NT2/D1 (cell line): ENCODE results near the gene RAB12.

Source experiments
- DNase-seq: peaks from one replicate; pipeline ENCODE4 v3.0.0-alpha.2; 2011; ENCODE audit warnings: low read depth, low spot score
- H3K27me3 ChIP-seq: 2 replicates; pipeline ENCODE4 v1.6.0; 2011; ENCODE audit warnings: mild to moderate bottlenecking; ENCODE audit not compliant: insufficient read length, insufficient read depth
- H3K36me3 ChIP-seq: 2 replicates; pipeline ENCODE4 v1.6.1; 2011; ENCODE audit warnings: mild to moderate bottlenecking, low read length, mixed read lengths; ENCODE audit not compliant: insufficient read depth, insufficient read length
- H3K4me1 ChIP-seq: 2 replicates; pipeline ENCODE4 v1.5.1; 2011; ENCODE audit not compliant: insufficient read depth, insufficient read length
- H3K4me3 ChIP-seq: 2 replicates; pipeline ENCODE4 v1.5.1; 2011; ENCODE audit warnings: low read depth; ENCODE audit not compliant: insufficient read length
- H3K9ac ChIP-seq: 2 replicates; pipeline ENCODE4 v1.6.0; 2011; ENCODE audit warnings: low read depth; ENCODE audit not compliant: insufficient read length
- H3K9me3 ChIP-seq: 2 replicates; pipeline ENCODE4 v1.5.1; 2011; ENCODE audit warnings: mild to moderate bottlenecking, low read length; ENCODE audit not compliant: insufficient read depth
- SUZ12 ChIP-seq: IDR thresholded peaks from 2 replicates; pipeline ENCODE4 v1.6.1; 2011; ENCODE audit not compliant: insufficient read length, insufficient read depth; ENCODE audit errors: extremely low read depth
- YY1 ChIP-seq: IDR thresholded peaks from 2 replicates; pipeline ENCODE4 v1.6.1; 2011; ENCODE audit not compliant: insufficient read length, insufficient read depth
- ZNF274 ChIP-seq: IDR thresholded peaks from 2 replicates; pipeline ENCODE4 v1.6.1; 2011; ENCODE audit warnings: mild to moderate bottlenecking, low read depth, low read length

RAB12 gene

DNA sequence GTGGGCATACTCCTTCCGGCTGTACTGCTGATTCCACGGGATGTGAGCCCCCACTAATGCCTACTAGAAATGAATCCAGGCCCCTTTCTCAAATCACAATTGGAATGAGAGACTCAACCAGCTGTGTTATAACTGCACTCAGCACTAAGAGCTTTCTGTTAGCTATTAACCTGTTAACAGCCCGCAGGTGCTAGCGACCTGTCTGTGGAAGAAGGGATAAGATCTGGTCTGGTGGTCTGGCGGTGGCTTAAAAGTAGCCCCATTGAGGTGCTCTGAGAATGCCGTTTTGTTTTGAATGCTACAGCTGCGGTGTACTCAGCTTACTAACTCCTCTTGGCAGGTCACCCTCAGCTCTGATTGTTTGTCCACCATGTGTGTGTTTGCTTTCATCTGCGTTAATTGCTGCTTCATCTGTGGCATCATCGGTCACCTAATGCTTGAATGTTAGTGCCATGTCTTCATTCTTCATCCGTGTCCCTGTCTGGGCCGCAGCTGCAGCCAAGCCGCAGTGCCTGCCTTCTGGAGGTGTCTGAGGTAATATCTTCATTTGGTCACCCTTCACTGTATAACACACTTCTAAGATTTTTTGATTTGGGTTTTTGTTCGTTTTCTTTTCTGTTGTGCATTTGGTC, 16.3 kb downstream of the RAB12 start:
- TF ChIP-seq ZNF274 (no peak), SUZ12 (no peak), YY1 (no peak)
- Histone ChIP-seq H3K27me3 (no peaks in the 10 kb centered on the region), H3K4me3 (no peak overlapping the region), H3K4me1 (no peaks in the 10 kb centered on the region), H3K9me3 (no peaks in the 10 kb centered on the region; the same call in 1 of the 2 replicates), H3K36me3 (peaks cover 31% of the 10 kb centered on the region), H3K9ac (no peak overlapping the region)
- DNase-seq: no peak

DNA sequence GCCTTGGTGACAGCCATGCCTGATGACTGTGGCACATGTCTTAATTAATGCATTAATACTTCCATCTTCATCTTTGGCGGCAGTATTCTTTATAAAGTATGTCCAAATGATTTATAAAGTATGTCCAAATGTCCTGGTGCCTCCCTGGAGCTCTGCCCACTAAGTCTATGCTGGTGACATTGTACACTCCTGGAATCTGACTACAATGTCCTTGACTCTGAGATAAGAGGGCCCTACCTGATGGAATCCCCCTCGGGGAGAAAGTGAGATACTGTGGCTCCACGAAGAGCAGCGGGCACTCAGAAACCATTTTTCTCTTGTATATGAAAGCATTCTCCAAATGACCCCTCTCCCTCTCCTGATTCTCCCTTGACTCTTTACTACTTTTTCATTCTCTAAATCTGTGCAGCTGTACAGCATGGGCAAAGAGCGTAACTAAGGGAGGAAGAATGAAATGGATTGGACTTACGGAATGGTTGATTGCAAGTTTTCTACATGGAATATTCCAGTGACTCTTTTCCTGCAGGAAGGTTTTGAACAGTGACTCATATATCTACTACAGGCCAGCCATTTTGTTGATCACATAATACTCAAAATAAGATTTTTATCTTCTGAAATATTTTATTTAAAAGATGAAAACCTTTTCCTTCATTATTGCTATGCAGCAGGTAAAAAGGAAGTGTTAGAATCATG, 17.3 kb downstream of the RAB12 start:
- H3K27me3 ChIP-seq: no peaks in the 10 kb centered on the region
- H3K4me3 ChIP-seq: no peak overlapping the region
- no peak for DNase-seq
- H3K36me3 ChIP-seq: peaks cover 35% of the 10 kb centered on the region
- H3K4me1 ChIP-seq: no peaks in the 10 kb centered on the region
- no peak for TF ChIP-seq YY1
- no peak for TF ChIP-seq ZNF274
- no peak for TF ChIP-seq SUZ12
- no peak overlapping the region for H3K9ac ChIP-seq
- H3K9me3 ChIP-seq: no peaks in the 10 kb centered on the region; the same call in 1 of the 2 replicates

DNA sequence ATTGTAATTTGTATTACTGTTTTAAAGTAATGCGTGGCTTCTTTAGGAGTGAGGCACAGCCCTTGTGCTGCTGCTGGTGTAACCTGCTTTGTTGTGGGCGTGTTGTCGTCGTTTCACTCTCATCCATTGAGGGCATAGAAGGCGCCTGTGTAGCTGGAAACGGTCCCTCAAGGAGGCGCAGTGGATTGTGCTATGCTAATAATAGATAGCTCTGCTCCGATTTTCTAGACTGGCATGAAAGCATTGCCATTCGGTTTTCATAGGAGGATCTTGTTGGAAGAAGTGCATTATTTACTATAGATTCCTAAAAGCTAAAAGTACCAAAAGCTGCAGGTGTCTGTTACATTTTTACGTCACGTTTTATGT, 17.9 kb downstream of the RAB12 start:
- Histone ChIP-seq H3K9ac (no peak overlapping the region), H3K9me3 (no peaks in the 10 kb centered on the region; the same call in 1 of the 2 replicates), H3K27me3 (no peaks in the 10 kb centered on the region), H3K4me1 (no peaks in the 10 kb centered on the region), H3K36me3 (peaks cover 35% of the 10 kb centered on the region), H3K4me3 (no peak overlapping the region)
- DNase-seq: no peak
- TF ChIP-seq YY1 (no peak), ZNF274 (no peak), SUZ12 (no peak)

DNA sequence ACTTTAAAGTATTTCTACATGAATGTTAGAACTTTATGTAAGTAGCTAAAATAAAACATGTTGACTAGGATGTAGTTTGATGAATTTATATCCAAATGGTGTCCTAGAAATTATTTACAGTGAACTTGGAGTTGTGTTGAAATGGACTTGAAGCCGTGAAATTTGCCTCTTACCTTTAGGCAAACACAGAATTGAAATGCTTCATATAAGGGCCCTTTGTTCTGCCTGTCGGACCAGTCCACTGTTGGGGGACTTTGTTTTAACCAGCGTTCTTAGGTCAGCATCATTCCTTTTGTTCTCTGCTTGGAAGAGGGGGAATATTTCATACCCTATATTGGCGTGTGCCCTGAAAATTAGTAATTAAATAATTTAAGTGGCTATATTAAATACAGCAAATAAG, 18.3 kb downstream of the RAB12 start:
- H3K4me3 ChIP-seq: no peak overlapping the region
- no peak for TF ChIP-seq ZNF274
- no peak for TF ChIP-seq SUZ12
- no peak for TF ChIP-seq YY1
- H3K9me3 ChIP-seq: no peaks in the 10 kb centered on the region
- DNase-seq: no peak
- H3K4me1 ChIP-seq: peaks cover 2% of the 10 kb centered on the region
- no peak overlapping the region for H3K9ac ChIP-seq
- H3K27me3 ChIP-seq: no peaks in the 10 kb centered on the region
- peaks cover 35% of the 10 kb centered on the region for H3K36me3 ChIP-seq

DNA sequence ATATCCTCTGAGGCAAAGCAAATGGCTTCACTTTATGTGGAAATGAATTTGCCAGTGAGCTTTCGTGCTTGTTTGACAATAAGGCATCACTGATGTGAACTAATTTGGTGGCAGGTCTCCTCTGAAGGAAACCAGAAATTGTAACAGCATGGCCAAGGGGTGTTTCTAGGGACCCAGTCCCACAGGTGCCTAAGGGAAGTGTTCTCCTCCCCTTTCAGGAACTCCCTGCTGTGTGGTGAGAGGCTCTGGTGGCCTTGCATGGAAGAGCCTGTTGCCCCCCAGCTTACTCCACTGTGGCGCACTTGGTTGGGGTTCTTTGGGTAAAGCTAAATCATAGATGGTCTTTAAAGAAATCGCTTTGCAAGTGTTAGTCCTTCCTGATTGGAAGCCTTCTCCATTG, 20.4 kb downstream of the RAB12 start:
- Histone ChIP-seq H3K27me3 (no peaks in the 10 kb centered on the region), H3K36me3 (peaks cover 50% of the 10 kb centered on the region), H3K4me1 (peaks cover 2% of the 10 kb centered on the region), H3K9ac (no peak overlapping the region), H3K9me3 (no peaks in the 10 kb centered on the region), H3K4me3 (no peak overlapping the region)
- no peak for TF ChIP-seq SUZ12
- no peak for TF ChIP-seq ZNF274
- TF ChIP-seq YY1: no peak
- no peak for DNase-seq

DNA sequence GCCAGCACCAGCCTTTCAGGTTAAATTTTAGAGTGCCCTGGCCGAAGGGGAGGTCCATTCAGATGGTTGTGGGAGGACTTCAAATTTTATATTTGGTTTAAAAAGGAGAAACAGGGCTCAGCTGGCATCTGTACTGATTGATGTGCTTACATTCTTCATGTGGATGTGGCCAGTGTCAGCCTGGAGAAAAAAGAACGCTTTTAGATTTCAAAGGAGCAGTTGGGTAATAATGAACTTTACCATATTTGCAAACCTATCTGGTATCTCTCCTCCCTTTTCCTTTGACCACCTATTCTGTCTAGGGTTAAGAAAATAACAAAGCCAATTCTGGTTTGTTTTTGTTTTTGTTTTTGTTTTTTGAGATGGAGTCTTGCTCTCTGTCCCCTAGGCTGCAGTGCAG, 21.3 kb downstream of the RAB12 start:
- H3K4me3 ChIP-seq: no peak overlapping the region
- H3K36me3 ChIP-seq: peaks cover 52% of the 10 kb centered on the region

DNA sequence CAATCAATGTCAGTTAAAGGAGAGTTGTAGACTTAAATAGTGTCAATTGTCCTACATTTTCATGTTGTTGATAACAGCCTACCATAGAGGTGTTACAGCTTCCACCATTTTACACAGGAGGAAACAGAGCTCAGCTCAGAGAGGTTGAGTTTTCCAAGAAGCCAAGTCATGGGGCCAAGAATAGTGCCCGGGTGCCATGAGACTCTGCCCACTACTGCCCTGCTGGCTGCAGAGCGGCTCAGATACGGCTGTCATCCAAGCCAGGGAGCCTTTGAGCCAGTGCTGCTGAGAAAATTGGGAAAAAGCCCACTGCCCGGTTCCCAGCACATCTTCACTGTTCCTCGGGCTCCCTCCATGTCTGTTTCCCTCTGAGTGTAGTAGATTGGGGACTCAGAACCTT, 22.0 kb downstream of the RAB12 start:
- no peaks in the 10 kb centered on the region for H3K9me3 ChIP-seq
- H3K27me3 ChIP-seq: no peaks in the 10 kb centered on the region
- peaks cover 53% of the 10 kb centered on the region for H3K36me3 ChIP-seq
- no peak overlapping the region for H3K9ac ChIP-seq
- H3K4me3 ChIP-seq: no peak overlapping the region
- TF ChIP-seq SUZ12 (no peak), ZNF274 (no peak), YY1 (no peak)
- peaks cover 2% of the 10 kb centered on the region for H3K4me1 ChIP-seq
- DNase-seq: no peak

More for the DNA sequence above, 21.3 kb downstream of the RAB12 start:
- no peak for TF ChIP-seq YY1
- no peak for TF ChIP-seq SUZ12
- no peak for TF ChIP-seq ZNF274
- Histone ChIP-seq H3K9me3 (no peaks in the 10 kb centered on the region), H3K4me1 (peaks cover 2% of the 10 kb centered on the region), H3K27me3 (no peaks in the 10 kb centered on the region), H3K9ac (no peak overlapping the region)
- no peak for DNase-seq
